ENCODE results near the gene SMARCA2. TPM values are rescaled to one million over a fixed set of nuclear protein-coding genes. Genes with fewer than 3 reads are reported as not detected.

SMARCA2 gene
- total and polyA plus RNA-seq, 10 of the 15 experiments (the other 5 are each of a cell fraction or from before 2014, with no cell fraction given) = 100 to 392 (median 204) TPM

- WGBS (ENCODE audit: insufficient coverage, insufficient replicate concordance, low lambda C conversion rate, missing lambda C conversion rate) = 66% methylated on average over 5 of the region's 5 CpGs
- no peak overlapping the region for H3K9ac ChIP-seq (ENCODE audit: control insufficient read depth, insufficient read depth, low read length)
- in situ Hi-C loops (cut with MboI) (no loop called here), intact Hi-C loops (cut with micrococcal nuclease; ENCODE audit: unreplicated experiment) (no loop called here)
- H2AFZ ChIP-seq (ENCODE audit: control insufficient read depth, low read depth, low read length) = no peak overlapping the region
- H3K36me3 ChIP-seq (ENCODE audit: control insufficient read depth in 2 of 2, insufficient read depth in 2 of 2, low read length in 1 of 2) = no peaks in the 10 kb centered on the region
- no peaks in the 10 kb centered on the region for H4K20me1 ChIP-seq (ENCODE audit: control insufficient read depth, insufficient read depth)
- ChIA-PET RAD21 (ENCODE audit: unreplicated experiment) (no interaction called here), CTCF (interaction anchor here (0.6 kb wide), 1 partner anchor 340 kb away, joined by 3 read pairs; no protein-coding TSS in a partner anchor), POLR2A (no interaction called here), SMC1A (ENCODE audit: uncharacterized antibody, unreplicated experiment) (interaction anchor here (0.7 kb wide), 1 partner anchor 622 kb away, joined by 3 read pairs; no protein-coding TSS in a partner anchor)
- H3K27ac ChIP-seq (ENCODE audit: control insufficient read depth, insufficient read depth) = no peak overlapping the region
- TF ChIP-seq IKZF2 (IDR thresholded peaks at IDR 0.05) = no peak
- no peak for TF ChIP-seq IKZF1 (conservative IDR thresholded peaks at IDR 0.05)
- TF ChIP-seq ZNF592 (IDR thresholded peaks at IDR 0.05) = no peak
- no peak for TF ChIP-seq JUNB (IDR thresholded peaks at IDR 0.05)
- no peak for TF ChIP-seq RAD51 (IDR thresholded peaks at IDR 0.05)
- TF ChIP-seq ETV6 (conservative IDR thresholded peaks at IDR 0.05 in 1 of 2, IDR thresholded peaks at IDR 0.05 in 1 of 2; ENCODE audit: borderline replicate concordance in 1 of 2, low read depth in 1 of 2) = no peak
- TF ChIP-seq CHD2 (IDR thresholded peaks at IDR 0.05; ENCODE audit: borderline replicate concordance, low read depth, low read length) = no peak
- DNase-seq (ENCODE audit: low read depth, low spot score) (no peak), FAIRE-seq (no peak), ATAC-seq (no peak)
- H3K4me1 ChIP-seq (ENCODE audit: control insufficient read depth, insufficient read depth, low read length) = no peaks in the 10 kb centered on the region
- BruUV-seq (replicated peaks) = no TSS peak
- no peak overlapping the region for H3K4me3 ChIP-seq
- H3K4me2 ChIP-seq (ENCODE audit: control insufficient read depth, insufficient read depth) = no peak overlapping the region
- H3K79me2 ChIP-seq (ENCODE audit: control insufficient read depth, insufficient read depth, low read length) = no peaks in the 10 kb centered on the region
- H3K27me3 ChIP-seq (replicated peaks in 1 of 2; ENCODE audit: control insufficient read depth in 2 of 2, insufficient read depth in 2 of 2, low read length in 1 of 2) = no peaks in the 10 kb centered on the region; a peak in 1 of 4 replicates
- no peaks in the 10 kb centered on the region; the same call in 2 of the 3 replicates for H3K9me3 ChIP-seq (replicated peaks; ENCODE audit: control insufficient read depth, insufficient read depth, low read length)
Measured at GRCh38 chr9:2235623-2236022, 220.5 kb downstream of the SMARCA2 start.

Measured in GM12878 (cell line).